Measurements from ENCODE around the gene OR2F1. TPM values are rescaled to one million over a fixed set of nuclear protein-coding genes. Genes with fewer than 3 reads are reported as not detected.
"Not testable (repeated sequence)": the region's sequence is repeated elsewhere in the genome, so short reads cannot be mapped to it uniquely, and the experiment has no call there.

The OR2F1 gene
- total RNA-seq, 2 donors from 2014 or later: not detected

DNA sequence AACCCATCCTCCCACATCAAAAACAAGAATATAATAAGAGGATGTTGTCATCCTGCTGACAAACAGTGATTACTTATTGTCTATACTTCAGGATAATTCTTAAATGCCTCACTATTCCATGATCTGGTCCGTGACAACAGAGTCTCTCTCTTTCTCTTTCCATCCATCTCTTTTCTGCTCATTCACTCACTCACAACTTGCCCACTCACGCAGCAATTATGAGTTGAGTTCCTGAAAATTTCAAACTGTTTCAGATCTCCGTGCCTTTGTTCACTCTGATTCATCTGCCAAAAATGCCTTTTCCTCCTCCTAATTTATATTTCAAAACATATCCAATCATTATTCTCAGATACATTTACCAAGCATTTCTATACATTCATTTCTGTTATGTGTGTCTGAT, 46.9 kb downstream of the OR2F1 start:
- Histone ChIP-seq H3K9me3 (no peaks in the 10 kb centered on the region), H3K36me3 (replicated peaks in 1 of 2; ENCODE audit: insufficient read depth in 1 of 2, low read depth in 2 of 2) (no peaks in the 10 kb centered on the region), H3K4me1 (peaks cover 5% of the 10 kb centered on the region), H3K4me3 (no peak overlapping the region), H3K27ac (no peak overlapping the region), H3K27me3 (no peaks in the 10 kb centered on the region)
- TF ChIP-seq, protein P1, sequence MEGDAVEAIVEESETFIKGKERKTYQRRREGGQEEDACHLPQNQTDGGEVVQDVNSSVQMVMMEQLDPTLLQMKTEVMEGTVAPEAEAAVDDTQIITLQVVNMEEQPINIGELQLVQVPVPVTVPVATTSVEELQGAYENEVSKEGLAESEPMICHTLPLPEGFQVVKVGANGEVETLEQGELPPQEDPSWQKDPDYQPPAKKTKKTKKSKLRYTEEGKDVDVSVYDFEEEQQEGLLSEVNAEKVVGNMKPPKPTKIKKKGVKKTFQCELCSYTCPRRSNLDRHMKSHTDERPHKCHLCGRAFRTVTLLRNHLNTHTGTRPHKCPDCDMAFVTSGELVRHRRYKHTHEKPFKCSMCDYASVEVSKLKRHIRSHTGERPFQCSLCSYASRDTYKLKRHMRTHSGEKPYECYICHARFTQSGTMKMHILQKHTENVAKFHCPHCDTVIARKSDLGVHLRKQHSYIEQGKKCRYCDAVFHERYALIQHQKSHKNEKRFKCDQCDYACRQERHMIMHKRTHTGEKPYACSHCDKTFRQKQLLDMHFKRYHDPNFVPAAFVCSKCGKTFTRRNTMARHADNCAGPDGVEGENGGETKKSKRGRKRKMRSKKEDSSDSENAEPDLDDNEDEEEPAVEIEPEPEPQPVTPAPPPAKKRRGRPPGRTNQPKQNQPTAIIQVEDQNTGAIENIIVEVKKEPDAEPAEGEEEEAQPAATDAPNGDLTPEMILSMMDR (IDR thresholded peaks at IDR 0.05): no peak
- TF ChIP-seq POLR2A (IDR thresholded peaks at IDR 0.05): no peak
- WGBS, 2 donors: 76 to 82% methylated on average over 3 of the region's 3 CpGs
- no peak for ATAC-seq
- intact Hi-C loops (cut with DNase I): no loop called here
- no peak for DNase-seq

DNA sequence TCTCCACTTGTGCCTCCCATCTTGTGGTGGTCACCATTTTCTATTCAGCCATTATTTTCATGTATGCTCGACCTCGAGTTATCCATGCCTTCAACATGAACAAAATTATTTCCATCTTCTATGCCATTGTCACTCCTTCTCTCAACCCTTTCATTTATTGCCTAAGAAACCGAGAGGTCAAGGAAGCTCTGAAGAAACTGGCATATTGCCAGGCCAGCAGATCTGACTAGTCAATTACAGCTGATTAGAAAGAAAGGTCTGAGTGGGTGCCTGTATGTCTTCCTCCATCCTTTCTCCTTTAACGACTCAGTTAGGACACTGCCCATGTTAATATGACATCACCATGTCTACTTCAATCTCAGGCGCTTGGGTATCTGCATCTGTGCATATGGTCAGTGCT, 50.1 kb downstream of the OR2F1 start:
- no peak for TF ChIP-seq POLR2A (IDR thresholded peaks at IDR 0.05)
- TF ChIP-seq, protein P1 (IDR thresholded peaks at IDR 0.05): no peak
- Histone ChIP-seq H3K36me3 (replicated peaks in 1 of 2; ENCODE audit: insufficient read depth in 1 of 2, low read depth in 2 of 2) (no peaks in the 10 kb centered on the region), H3K27me3 (no peaks in the 10 kb centered on the region), H3K4me1 (no peaks in the 10 kb centered on the region), H3K27ac (no peak overlapping the region), H3K4me3 (no peak overlapping the region), H3K9me3 (no peaks in the 10 kb centered on the region)
- ATAC-seq (no peak), DNase-seq (no peak)
- intact Hi-C loops (cut with DNase I): no loop called here
- 78 to 80% methylated on average over 5 of the region's 5 CpGs for WGBS, 2 donors

DNA sequence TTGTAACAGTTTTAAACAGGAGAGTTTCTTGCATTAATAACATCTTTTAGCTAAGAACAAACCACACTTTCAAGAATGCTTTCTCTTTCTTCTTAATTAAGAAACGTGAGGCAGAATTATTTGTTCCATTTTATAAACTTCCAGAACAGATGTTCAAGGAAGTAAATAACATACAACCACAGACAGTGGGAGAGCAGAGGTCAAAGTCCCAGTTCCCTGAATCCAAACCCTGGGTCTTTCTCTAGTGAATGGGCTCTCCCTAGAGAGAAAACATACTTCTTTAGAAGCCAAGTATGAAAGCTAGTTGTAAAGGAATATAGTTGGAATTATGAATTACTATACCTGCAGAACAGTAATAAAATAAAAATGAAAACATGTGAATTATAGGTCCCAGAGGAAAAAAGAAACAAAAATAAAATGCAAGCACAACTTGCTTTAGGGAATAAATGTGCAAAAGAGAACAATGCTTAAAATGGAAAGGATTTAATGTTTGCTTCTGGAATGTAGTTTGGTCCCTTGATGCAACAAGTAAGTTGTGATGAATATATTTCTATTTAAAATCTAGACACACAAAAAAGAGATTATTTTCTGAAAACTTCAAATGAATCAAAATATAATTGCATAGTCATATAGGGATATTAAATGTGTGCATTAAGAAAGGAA, 51.5 kb downstream of the OR2F1 start:
- H3K27me3 ChIP-seq: no peaks in the 10 kb centered on the region
- H3K9me3 ChIP-seq: no peaks in the 10 kb centered on the region
- H3K4me1 ChIP-seq: no peaks in the 10 kb centered on the region
- no peak overlapping the region for H3K27ac ChIP-seq
- H3K36me3 ChIP-seq (replicated peaks in 1 of 2; ENCODE audit: insufficient read depth in 1 of 2, low read depth in 2 of 2): no peaks in the 10 kb centered on the region
- no peak for ATAC-seq
- TF ChIP-seq, protein P1 (IDR thresholded peaks at IDR 0.05): no peak
- no peak for TF ChIP-seq POLR2A (IDR thresholded peaks at IDR 0.05)
- 28 to 32% methylated on average over 1 of the region's 1 CpG for WGBS, 2 donors
- no peak for DNase-seq
- intact Hi-C loops (cut with DNase I): no loop called here
- no peak overlapping the region for H3K4me3 ChIP-seq

DNA sequence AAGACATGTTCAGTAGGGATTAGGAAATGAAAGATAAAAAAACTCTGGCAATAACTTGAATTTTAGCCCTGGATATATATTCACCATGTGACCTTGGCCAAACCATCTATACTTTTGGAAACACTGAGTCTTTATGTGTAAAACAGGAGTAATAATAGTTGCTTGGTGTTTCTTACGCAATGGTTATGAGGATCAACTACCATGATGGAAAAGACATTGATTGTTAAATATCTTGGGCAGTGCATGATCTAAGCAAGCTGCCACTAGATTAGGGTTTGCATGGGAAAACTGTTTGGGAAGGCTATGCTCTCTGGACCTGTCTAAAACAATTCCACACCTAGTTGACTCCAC, 52.0 kb downstream of the OR2F1 start:
- no peak overlapping the region for H3K4me3 ChIP-seq
- no peaks in the 10 kb centered on the region for H3K27me3 ChIP-seq
- intact Hi-C loops (cut with DNase I): no loop called here
- WGBS, 2 donors: 88 to 96% methylated on average over 1 of the region's 1 CpG
- H3K36me3 ChIP-seq (replicated peaks in 1 of 2; ENCODE audit: insufficient read depth in 1 of 2, low read depth in 2 of 2): no peaks in the 10 kb centered on the region
- H3K27ac ChIP-seq: no peak overlapping the region
- ATAC-seq (no peak), DNase-seq (no peak)
- TF ChIP-seq, protein P1 (IDR thresholded peaks at IDR 0.05): no peak
- TF ChIP-seq POLR2A (IDR thresholded peaks at IDR 0.05): no peak
- H3K9me3 ChIP-seq: no peaks in the 10 kb centered on the region
- no peaks in the 10 kb centered on the region for H3K4me1 ChIP-seq

DNA sequence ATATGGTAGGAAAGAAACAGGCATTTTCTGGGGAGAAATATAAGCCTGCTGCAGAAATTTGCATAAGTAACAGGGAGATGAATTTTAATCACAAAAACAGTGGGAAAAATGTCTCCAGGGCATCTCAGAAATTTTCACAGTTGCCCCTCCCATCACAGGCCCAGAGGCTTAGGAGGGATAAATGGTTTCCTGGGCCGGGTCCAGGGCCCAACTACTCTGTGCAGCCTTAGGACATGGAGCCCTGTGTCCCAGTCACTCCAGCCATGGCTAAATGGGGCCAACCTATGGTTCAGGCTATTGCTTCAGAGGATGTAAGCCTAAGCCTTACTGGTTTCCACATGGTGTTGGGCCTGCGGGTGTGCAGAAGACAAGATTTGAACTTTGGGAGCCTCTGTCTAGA, 54.7 kb downstream of the OR2F1 start:
- H3K4me3 ChIP-seq: no peak overlapping the region
- H3K36me3 ChIP-seq (replicated peaks in 1 of 2; ENCODE audit: insufficient read depth in 1 of 2, low read depth in 2 of 2): no peaks in the 10 kb centered on the region
- ATAC-seq (no peak), DNase-seq (no peak)
- H3K9me3 ChIP-seq: no peaks in the 10 kb centered on the region
- TF ChIP-seq, protein P1 (IDR thresholded peaks at IDR 0.05): no peak
- TF ChIP-seq POLR2A (IDR thresholded peaks at IDR 0.05): no peak
- intact Hi-C loops (cut with DNase I): no loop called here
- H3K27me3 ChIP-seq: no peaks in the 10 kb centered on the region
- H3K4me1 ChIP-seq: no peaks in the 10 kb centered on the region
- no peak overlapping the region for H3K27ac ChIP-seq
- 81 to 82% methylated on average over 2 of the region's 2 CpGs for WGBS, 2 donors

DNA sequence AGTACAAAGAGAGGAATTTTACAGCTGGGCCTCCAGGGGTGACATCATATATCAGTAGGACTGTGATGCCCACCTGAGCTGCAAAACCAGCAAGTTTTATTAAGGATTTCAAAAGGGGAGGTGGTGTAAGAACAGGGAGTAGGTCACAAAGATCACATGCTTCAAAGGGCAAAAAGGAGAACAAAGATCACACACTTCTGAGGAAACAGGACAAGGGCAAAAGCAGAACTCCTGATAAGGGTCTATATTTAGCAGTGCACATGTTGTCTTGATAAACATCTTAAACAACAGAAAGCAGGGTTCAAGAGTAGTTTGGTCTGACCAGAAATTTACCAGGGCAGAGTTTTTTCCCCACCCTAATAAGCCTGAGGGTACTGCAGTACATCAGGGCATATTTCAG, 55.4 kb downstream of the OR2F1 start:
- H3K27ac ChIP-seq; H3K9me3 ChIP-seq; intact Hi-C loops (cut with DNase I); ATAC-seq; H3K4me1 ChIP-seq; H3K4me3 ChIP-seq; H3K27me3 ChIP-seq; H3K36me3 ChIP-seq (replicated peaks in 1 of 2; ENCODE audit: insufficient read depth in 1 of 2, low read depth in 2 of 2); DNase-seq: not testable (repeated sequence)

DNA sequence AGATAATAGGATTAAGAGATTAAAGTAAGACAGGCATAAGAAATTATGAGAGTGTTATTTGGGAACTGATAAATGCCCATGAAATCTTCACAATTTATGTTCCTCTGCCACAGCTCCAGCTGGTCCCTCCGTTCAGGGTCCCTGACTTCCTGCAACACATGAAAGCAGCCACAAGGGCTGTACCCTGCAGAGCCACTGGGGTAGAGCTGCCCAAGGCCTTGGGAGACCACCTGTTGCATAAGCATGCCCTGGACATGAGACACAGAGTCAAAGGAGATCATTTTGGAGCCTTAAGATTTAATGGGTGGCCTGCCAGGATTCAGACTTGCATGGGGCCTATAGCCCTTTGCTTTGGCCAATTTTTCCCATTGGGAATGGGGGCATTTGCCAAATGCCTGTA, 56.2 kb downstream of the OR2F1 start:
- H3K27ac ChIP-seq; H3K4me3 ChIP-seq; H3K9me3 ChIP-seq; H3K27me3 ChIP-seq; ATAC-seq; H3K36me3 ChIP-seq (replicated peaks in 1 of 2; ENCODE audit: insufficient read depth in 1 of 2, low read depth in 2 of 2); DNase-seq; intact Hi-C loops (cut with DNase I); H3K4me1 ChIP-seq: not testable (repeated sequence)
- 81 to 95% methylated on average over 1 of the region's 1 CpG for WGBS, 2 donors
